HL-60 (cell line): ENCODE results near the gene SLC35E4.

ENCODE experiments used
- DNase-seq, 2 experiments: peaks; one replicate each; pipeline ENCODE4 v3.0.0-alpha.2; 2010 to 2020; ENCODE audit warnings: low read depth in 1 of 2, low spot score in 1 of 2
- H3K27ac ChIP-seq: fragments of 250-450 bp; sonication (Bioruptor Pico); replicated peaks from 2 replicates; pipeline ENCODE4 v1.5.1; 2020; ENCODE audit warnings: mild to moderate bottlenecking, moderate library complexity
- H3K27me3 ChIP-seq: fragments of 250-450 bp; sonication (Bioruptor Pico); 2 replicates; pipeline ENCODE4 v1.5.1; 2021; ENCODE audit warnings: mild to moderate bottlenecking, moderate library complexity; ENCODE audit not compliant: insufficient read depth, poor library complexity, severe bottlenecking
- H3K4me3 ChIP-seq: replicated peaks from 2 replicates; pipeline ENCODE4 v1.5.1; 2011; ENCODE audit warnings: mild to moderate bottlenecking, control low read depth, low read length; ENCODE audit not compliant: insufficient read depth
- CTCF ChIP-seq: IDR thresholded peaks from one replicate; pipeline ENCODE4 v1.5.1; 2011; ENCODE audit warnings: low read length, control low read depth, inconsistent platforms; ENCODE audit not compliant: insufficient read depth
- GABPA ChIP-seq: IDR thresholded peaks from 2 replicates; pipeline ENCODE4 v1.6.1; 2012; ENCODE audit warnings: low read depth
- POLR2AphosphoS5 ChIP-seq: IDR thresholded peaks from 2 replicates; pipeline ENCODE4 v1.6.1; 2012; ENCODE audit warnings: low read depth
- REST ChIP-seq: IDR thresholded peaks from 2 replicates; pipeline ENCODE4 v1.6.1; 2012; ENCODE audit warnings: low read depth; ENCODE audit not compliant: insufficient replicate concordance
- SPI1 ChIP-seq: IDR thresholded peaks from 2 replicates; pipeline ENCODE4 v1.6.1; 2012; ENCODE audit warnings: low read depth, mild to moderate bottlenecking, borderline replicate concordance

SLC35E4 gene

GRCh38 chr22:30681831-30682230 is 46.2 kb downstream of the SLC35E4 start:
- DNase-seq = no peak
- H3K27me3 ChIP-seq = peaks cover 11% of the 10 kb centered on the region
- no peak for TF ChIP-seq POLR2AphosphoS5
- no peak for TF ChIP-seq GABPA
- TF ChIP-seq CTCF = no peak
- TF ChIP-seq SPI1 = no peak
- TF ChIP-seq REST = no peak
- no peak overlapping the region for H3K4me3 ChIP-seq
- H3K27ac ChIP-seq = no peak overlapping the region

GRCh38 chr22:30685178-30685577 is 49.6 kb downstream of the SLC35E4 start:
- H3K4me3 ChIP-seq = no peak overlapping the region

GRCh38 chr22:30687358-30687757 is 51.8 kb downstream of the SLC35E4 start:
- no peak overlapping the region for H3K4me3 ChIP-seq
- no peak for TF ChIP-seq GABPA
- no peak for TF ChIP-seq REST
- TF ChIP-seq CTCF = no peak
- TF ChIP-seq POLR2AphosphoS5 = no peak
- no peak for TF ChIP-seq SPI1
- H3K27ac ChIP-seq = no peak overlapping the region
- peaks cover 7% of the 10 kb centered on the region for H3K27me3 ChIP-seq
- no peak for DNase-seq

More at GRCh38 chr22:30685178-30685577, 49.6 kb downstream of the SLC35E4 start:
- no peak overlapping the region for H3K27ac ChIP-seq
- DNase-seq = no peak
- H3K27me3 ChIP-seq = no peaks in the 10 kb centered on the region
- TF ChIP-seq REST (no peak), SPI1 (no peak)

- peaks cover 22% of the 10 kb centered on the region for H3K27me3 ChIP-seq
- no peak overlapping the region for H3K27ac ChIP-seq
- TF ChIP-seq POLR2AphosphoS5 (no peak), SPI1 (no peak), REST (no peak), CTCF (no peak), GABPA (no peak)
- DNase-seq = no peak
- no peak overlapping the region for H3K4me3 ChIP-seq
Observed at GRCh38 chr22:30689622-30690021, 54.0 kb downstream of the SLC35E4 start.
